Ascending aorta (tissue), 2 donors: ENCODE results near the gene ABCC3. TPM values are rescaled to one million over a fixed set of nuclear protein-coding genes. Genes with fewer than 3 reads are reported as not detected.

Source experiments
- DNase-seq, 2 donors: peaks; one replicate each; pipeline ENCODE4 v3.0.0-alpha.2; 2019; ENCODE audit warnings: low spot score in 2 of 2
- H3K27ac ChIP-seq, 2 donors: fragments of 200-600 bp; sonication (generic); one replicate each; pipeline ENCODE4 v1.5.1; 2016 to 2017; ENCODE audit warnings: mild to moderate bottlenecking in 1 of 2
- H3K27me3 ChIP-seq: fragments of 200-600 bp; sonication (generic); one replicate; pipeline ENCODE4 v1.5.1; 2017
- H3K36me3 ChIP-seq, 2 donors: fragments of 200-600 bp; sonication (generic); one replicate each; pipeline ENCODE4 v1.5.1; 2016
- H3K4me1 ChIP-seq, 2 donors: fragments of 200-600 bp; sonication (generic); one replicate each; pipeline ENCODE4 v1.5.1; 2016 to 2017; ENCODE audit warnings: mild to moderate bottlenecking in 1 of 2
- H3K4me3 ChIP-seq, 2 donors: fragments of 200-600 bp; sonication (generic); one replicate each; pipeline ENCODE4 v1.5.1; 2016 to 2017; ENCODE audit warnings: mild to moderate bottlenecking in 1 of 2
- H3K9me3 ChIP-seq, 2 donors: fragments of 200-600 bp; sonication (generic); one replicate each; pipeline ENCODE4 v1.5.1; 2016
- CTCF ChIP-seq, 3 experiments: fragments of 200-600 bp in 2 of 3; fragments of 450-650 bp in 1 of 3; sonication (generic) in 2 of 3; IDR thresholded peaks; one replicate each; pipeline ENCODE4 v1.5.1; 2016 to 2019; ENCODE audit warnings: antibody characterized with exemption in 3 of 3, mild to moderate bottlenecking in 1 of 3, moderate library complexity in 1 of 3
- intact Hi-C: fragments of 100-400 bp; cut with DNase I; formaldehyde crosslinking; loops from one replicate; pipeline ENCODE4 v1.15.1; 2023
- total RNA-seq: library from RNA; depleted of rRNA; stranded (reverse); fragments of >200 nt; gene quantifications from one replicate; pipeline ENCODE4 v1.1.0, GENCODE V29; 2016

ABCC3 gene
- total RNA-seq, 1 donor from 2014 or later, result 30.2 TPM

- H3K9me3 ChIP-seq, result no peaks in the 10 kb centered on the region
- peaks cover 16 to 42% of the 10 kb centered on the region in 2 donors for H3K4me1 ChIP-seq
- TF ChIP-seq CTCF (IDR thresholded peaks at IDR 0.05), result no peak
- no peak for DNase-seq
- intact Hi-C loops, result no loop called here
- H3K36me3 ChIP-seq, result no peaks in the 10 kb centered on the region
- H3K4me3 ChIP-seq, result no peak overlapping the region
- no peaks in the 10 kb centered on the region for H3K27me3 ChIP-seq
- no peak overlapping the region for H3K27ac ChIP-seq
Observed at GRCh38 chr17:50642071-50642721, 7.5 kb downstream of the ABCC3 start.

- Histone ChIP-seq H3K27me3 (no peaks in the 10 kb centered on the region), H3K27ac (no peak overlapping the region), H3K36me3 (no peaks in the 10 kb centered on the region), H3K4me1 (peaks cover 16 to 42% of the 10 kb centered on the region in 2 donors), H3K9me3 (no peaks in the 10 kb centered on the region), H3K4me3 (no peak overlapping the region)
- DNase-seq, result no peak
- no peak for TF ChIP-seq CTCF (IDR thresholded peaks at IDR 0.05)
- intact Hi-C loops, result no loop called here
Observed at GRCh38 chr17:50642722-50643656, 8.3 kb downstream of the ABCC3 start.

- no peaks in the 10 kb centered on the region for H3K9me3 ChIP-seq
- no peaks in the 10 kb centered on the region for H3K36me3 ChIP-seq
- intact Hi-C loops, result no loop called here
- no peak for DNase-seq
- H3K4me1 ChIP-seq, result peaks cover 0 to 12% of the 10 kb centered on the region in 2 donors
- H3K4me3 ChIP-seq, result no peak overlapping the region
- H3K27ac ChIP-seq, result no peak overlapping the region
- no peaks in the 10 kb centered on the region for H3K27me3 ChIP-seq
- TF ChIP-seq CTCF (IDR thresholded peaks at IDR 0.05), result no peak
Observed at GRCh38 chr17:50645748-50646682, 11.3 kb downstream of the ABCC3 start.

GRCh38 chr17:50647187-50647586 lies 12.5 kb downstream of the ABCC3 start:
- no peaks in the 10 kb centered on the region for H3K27me3 ChIP-seq
- DNase-seq, result no peak
- intact Hi-C loops, result no loop called here
- no peaks in the 10 kb centered on the region for H3K9me3 ChIP-seq
- peaks cover 0 to 3% of the 10 kb centered on the region in 2 donors for H3K4me1 ChIP-seq
- H3K36me3 ChIP-seq, result no peaks in the 10 kb centered on the region
- no peak overlapping the region for H3K4me3 ChIP-seq
- no peak for TF ChIP-seq CTCF (IDR thresholded peaks at IDR 0.05)
- no peak overlapping the region for H3K27ac ChIP-seq
